ENCODE data around the gene TLR6.
"Not testable (repeated sequence)": the region's sequence is repeated elsewhere in the genome, so short reads cannot be mapped to it uniquely, and the experiment has no call there.

Gene TLR6

DNA sequence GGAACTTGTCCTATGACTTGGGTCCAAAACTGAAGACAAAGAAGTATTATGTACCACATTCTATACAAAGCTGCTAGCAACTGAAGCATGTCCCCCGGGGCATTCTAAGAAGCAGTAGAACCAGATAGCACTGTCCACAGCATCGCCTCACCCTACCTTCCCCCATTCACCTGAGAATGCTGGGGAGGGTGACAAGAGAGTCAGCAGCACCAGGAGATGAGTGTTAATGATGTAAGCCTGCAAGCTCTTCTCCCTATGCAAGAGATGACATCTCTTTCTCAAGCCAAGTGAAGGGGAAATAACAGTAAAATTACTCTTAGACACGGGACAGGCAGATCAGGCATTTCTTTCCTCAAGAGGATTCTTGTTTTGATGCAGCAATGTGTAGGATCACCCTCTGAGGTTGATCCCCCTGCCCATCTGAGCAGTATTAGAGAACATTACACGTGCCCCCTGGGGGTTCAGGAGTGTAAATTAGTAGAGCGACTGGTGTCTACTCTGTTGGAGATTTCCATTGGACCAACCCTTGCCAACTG lies 38.1 kb downstream of the TLR6 start:
- no peak for DNase-seq

DNA sequence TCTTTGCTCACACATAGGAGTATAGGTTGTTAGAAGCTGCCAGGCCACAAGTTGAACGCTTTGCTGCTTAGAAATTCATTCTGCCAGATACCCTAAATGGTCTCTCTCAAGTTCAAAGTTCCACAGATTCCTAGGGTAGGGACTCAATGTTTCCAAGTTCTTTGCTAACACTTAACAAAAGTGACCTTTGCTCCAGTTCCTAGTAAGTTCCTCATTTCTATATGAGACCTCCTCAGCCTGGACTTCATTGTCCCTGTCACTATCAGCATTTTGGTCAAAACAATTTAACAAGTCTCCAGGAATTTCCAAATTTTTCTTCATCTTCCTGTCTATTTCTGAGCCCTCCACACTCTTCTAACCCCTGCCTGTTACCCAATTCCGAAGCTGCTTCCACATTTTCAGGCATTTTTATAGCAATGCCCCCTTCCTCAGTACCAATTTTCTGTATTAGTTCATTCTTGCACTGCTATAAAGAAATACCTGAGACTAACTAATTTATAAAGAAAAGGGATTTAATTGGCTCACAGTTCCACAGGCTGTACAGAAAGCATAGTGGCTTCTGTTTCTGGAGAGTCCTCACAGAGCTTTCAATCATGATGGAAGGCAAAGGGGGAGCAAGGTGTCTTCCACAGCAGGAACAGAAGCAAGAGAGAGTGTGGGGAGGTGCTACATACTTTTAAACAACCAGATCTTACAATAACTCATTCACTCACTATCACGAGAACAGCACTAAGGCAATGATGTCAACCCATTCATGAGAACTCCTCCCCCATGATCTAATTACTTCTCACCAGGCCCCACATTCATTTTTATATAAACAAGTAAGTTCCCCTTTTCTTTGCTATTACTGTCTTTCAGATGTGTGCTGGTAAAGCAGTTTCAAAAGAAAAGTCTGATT lies 40.5 kb downstream of the TLR6 start:
- DNase-seq, result no peak

DNA sequence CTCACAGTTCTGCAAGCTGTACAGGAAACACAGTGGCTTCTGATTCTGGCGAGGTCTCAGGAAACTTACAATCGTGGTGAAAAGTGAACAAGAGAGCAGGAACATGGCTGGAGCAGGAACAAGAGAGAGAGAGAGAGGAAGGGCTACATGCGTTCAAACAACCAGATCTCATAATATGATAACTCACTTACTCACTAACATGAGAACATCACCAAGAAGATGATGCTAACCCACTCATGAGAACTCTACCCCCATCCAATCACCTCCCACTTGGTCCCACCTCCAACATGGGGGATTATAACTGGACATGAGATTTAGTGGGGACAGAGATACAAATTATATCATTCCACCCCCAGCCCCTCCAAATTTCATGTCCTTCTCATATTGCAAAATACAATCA lies 42.2 kb downstream of the TLR6 start:
- DNase-seq, result no peak

DNA sequence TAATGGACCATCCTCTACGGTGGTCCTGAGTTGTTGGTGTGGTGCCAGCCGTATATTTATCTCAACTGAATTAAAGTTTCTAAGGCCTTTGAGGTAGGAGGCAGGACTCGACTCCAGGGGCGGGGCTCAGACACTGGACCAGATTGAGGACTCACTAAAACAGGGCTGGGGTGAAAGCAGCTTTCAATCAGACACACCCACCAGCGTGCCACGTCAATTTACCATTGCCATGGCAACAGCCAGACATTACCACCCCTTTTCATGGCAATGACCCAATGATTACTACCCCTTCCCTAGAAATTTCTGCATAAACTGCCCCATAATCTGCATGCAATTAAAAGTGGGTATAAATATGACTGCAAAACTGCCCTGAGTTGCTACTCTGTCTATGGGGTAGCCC lies 45.3 kb downstream of the TLR6 start:
- no peak for DNase-seq

DNA sequence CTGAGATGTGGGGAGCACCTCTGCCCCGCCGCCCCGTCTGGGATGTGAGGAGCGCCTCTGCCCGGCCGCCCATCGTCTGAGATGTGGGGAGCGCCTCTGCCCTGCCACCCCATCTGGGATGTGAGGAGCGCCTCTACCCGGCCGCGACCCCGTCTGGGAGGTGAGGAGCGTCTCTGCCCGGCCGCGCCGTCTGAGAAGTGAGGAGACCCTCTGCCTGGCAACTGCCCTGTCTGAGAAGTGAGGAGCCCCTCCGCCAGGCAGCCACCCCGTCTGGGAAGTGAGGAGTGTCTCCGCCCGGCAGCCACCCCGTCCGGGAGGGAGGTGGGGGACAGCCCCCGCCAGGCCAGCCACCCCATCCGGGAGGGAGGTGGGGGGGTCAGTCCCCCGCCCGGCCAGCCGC lies 49.2 kb downstream of the TLR6 start:
- not testable (repeated sequence) for DNase-seq

DNA sequence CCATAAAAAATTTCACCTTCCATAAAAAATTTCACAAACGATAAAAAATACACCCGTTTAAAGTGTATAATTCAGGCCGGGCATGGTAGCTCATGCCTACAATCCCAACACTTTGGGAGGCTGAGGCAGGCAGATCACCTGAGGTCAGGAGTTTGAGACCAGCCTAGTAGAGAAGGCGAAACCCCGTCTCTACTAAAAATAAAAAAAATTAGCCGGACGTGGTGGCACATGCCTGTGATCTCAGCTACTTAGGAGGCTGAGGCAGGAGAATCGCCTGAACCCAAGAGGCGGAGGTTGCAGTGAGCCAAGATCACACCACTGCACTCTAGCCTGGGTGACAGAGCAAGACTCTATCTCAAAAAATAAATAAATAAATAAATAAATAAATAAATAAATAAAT lies 50.4 kb downstream of the TLR6 start:
- not testable (repeated sequence) for DNase-seq

DNA sequence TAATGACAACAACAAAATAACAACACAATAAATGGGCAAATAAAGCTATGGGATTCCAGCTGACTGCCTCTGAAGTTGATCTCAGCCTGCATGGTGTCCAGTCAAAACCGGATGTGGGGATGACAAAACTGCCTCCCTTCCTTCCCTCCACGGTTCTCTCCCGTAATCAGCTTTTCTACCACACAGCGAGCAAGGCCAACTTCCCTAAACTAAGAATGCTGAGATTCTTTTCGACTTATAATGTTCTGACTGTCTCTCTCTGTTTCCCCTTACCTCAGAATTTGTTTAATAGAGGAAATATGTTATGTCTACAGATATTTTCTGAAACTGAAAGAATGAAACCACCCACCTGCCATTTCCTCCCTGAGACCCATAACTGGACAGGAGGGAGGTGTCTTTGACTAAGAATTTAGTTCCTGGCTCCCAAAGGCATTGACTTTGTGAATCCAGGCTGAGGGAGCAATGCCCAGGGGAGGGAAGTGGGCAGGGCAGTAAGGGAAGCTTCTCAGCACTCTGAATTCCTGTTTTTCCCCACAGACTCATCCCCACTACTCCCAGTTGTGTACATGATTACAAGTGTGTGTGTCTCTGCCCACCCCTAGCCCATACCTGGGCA lies 51.0 kb downstream of the TLR6 start:
- DNase-seq, result no peak

DNA sequence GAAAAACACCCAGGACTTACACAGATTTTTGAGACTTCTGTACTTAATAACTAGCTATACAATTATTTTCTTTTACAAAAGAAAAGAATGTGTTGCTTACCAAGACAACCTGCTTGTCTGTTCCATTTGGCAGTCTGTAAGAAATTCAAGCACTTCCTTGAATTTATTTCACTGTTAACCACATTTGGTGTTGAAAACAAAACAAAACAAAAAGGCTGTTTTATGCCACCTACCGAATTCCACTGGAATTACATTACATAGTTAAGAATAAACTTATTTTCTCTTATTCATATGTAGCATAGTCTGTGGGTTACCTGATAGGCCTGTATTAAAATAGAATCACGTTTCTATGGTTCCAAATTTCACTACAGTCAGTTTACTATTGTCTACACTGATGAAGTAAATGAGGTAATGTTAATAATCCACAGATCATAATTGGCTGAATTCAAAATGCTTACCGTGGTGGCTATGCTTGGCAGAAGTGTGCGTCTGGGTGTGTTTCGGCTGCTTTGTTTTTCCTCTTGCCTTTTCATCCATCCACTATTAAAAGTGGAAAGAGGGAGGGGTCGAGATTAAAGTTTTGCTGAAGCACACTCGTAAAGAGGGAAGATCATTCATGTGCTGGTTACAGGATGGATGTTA lies 51.8 kb downstream of the TLR6 start, which contains the start of gene TLR1:
Gene TLR1, minus strand, starts transcription at position 138 of the 642 bp plus-strand sequence. CDS start 5,960 bp downstream, outside the sequence.
- DNase-seq, result no peak

DNA sequence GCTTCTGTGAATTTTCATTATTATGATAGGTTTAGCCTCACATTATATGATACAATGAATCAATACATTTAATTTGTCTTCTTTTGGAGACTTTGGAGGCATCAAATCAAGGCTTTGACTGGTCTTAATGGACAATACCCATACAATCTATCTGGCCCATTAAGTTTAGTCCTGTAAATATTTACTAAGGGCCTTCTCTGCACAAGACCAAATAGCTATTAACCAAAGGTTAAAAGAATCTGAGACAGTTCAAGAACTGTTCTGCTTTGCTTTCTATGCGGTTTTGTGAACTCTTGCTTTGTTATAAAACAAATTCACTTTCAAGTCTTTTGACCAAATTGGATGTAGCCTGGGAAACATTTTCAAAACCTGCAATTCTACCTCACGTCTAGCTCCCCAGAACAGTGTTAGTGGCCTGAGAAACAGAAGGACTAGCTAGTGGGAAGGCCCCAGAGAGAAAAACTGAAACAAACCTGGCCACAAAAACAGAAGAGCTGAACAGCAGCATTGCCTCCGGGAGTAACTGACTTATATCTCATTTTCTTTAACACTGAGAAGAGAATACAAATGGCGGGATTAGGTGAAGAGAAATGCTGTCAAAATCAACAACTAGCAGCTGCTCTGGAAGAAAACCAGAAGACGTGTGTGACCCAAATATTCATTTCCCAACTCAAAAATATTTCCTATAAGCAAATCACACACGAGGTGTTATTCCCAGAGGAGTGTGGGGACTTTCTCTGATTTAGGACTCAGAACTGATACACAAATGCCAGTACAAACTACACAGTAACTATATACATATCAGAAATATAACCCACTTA lies 52.6 kb downstream of the TLR6 start:
- peak in 1 of 2 experiments; percentile 23 for DNase-seq

DNA sequence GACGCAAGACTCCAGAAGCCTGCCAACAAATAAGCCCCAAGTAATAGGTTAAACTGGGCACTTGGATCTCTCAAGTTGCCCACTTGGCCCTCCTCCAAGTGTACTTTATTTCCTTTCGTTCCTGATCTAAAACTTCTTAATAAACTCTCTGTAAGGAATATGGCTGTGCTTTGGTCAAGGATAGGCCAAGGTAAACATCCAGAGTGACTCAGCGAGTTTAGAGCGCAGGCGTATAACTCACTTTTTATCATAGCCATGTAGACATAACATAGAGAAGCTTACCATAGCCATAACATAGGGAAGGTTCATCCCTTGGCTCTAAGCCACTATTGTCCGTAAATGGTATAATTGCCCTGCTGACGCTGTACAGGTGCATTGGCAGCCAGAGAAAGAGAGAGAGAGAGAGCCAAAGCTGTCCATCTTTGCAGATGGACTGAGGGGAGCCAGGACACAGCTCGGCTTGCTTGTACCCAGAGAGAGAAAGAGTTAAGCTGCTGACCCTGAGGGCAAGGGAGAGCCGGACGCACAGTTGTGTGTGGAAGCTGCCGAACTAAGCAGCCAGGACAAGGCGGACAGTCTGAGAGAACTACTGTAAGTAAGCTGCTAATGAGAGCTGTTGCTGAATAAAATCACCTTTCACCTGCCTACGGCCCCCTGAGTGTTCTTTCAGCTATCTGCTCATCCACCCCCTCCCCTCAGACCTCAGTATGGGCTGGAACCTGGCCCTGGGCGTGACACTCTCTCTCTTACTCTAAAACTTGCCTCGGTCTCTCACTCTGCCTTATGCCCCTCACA lies 53.9 kb downstream of the TLR6 start:
- DNase-seq, result no peak

DNA sequence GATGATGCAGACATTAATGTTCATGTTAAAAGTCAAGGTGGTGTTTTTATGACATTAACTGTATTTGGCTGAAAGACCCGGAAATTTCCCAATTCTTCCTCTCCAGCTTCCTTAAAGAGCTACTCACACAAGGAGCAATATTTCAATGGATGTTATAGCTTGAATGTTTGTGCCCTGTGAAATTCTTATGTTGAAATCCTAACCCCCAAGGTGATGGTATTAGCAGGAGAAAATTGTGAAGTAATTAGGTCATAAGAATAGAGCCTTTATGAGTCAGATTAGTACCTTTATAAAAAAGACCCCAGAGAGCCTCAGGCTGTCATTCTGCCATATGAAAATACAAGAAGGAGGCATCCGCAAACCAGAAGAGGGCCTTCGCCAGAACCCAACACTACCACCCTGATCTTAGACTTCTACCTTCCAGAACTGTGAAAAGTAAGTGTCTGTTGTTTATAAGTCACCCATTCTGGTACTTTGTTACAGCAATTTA lies 55.6 kb downstream of the TLR6 start:
- DNase-seq, result no peak

DNA sequence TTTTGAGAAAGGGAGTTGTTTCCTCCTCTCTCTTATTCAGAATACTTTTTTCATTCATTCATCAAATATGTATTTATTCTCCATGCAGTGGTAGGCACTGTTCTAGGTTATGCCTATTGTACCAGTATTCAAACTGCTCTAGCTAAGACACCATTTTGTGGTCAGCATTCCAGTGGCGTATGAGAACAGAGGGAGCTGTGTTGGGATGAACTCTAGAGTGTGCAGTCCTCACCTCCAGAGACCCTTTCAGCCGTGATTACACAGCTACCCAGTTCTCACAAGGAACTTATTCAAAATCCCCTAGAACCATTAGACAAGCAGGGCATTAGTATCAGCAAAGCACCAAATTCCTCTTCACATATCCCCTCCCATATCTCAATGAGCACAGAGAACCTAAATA lies 56.3 kb downstream of the TLR6 start:
- no peak for DNase-seq

DNA sequence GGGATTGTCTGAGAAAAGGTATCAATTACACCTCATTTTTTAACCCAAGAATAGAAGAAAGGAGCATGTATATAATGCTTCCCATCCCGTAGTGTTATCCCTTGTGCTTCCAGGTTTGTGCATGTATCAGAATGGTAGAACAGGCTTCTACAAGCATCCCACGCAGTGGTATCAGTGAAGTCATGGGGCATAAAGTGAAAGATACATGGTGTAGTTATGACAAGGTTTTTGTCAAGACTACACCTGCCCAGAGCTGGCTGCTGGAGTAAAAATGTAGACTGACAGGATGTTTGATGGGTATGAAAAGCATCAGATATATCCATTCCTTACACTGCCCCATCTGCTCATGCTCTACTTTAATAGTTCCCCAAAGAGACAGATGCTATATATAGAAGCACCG lies 61.5 kb downstream of the TLR6 start:
- no peak for DNase-seq

DNA sequence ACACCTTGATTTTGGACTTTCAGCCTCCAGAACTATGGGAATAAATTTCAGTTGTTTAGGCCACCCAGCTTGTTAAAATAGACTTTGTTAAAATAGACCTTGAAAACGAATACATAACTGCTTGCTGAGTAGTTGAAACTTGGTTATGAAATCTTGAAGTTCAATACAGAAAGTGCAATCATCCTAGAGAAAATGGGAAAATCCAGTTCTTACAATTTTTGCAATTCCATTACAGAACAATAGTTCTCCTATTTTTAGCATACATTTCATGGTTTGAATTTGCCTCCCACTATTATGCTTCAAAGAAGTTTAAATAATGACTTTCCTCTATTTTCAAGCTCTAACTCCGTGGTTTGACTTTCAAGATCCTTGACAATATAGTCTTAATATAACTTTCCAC lies 62.6 kb downstream of the TLR6 start:
- no peak for DNase-seq

DNA sequence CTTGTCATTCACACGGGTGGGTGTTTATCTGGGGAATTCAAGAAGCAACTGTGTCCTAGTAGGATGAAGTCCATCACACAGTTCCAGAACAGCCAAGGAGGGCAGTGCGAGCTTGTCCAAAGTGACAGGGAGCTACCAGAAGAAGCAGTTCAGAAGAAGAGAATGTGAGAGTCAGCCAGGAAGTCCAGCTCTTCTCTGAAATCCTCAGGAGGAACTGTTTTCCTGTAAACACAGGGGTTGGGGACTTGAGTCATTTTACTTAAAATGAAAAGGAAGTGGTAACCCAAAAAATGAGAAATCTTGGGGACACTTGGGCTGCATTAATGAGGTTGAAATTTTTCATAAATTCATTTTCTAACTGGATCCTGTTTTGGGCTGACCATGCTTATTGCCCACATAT lies 65.6 kb downstream of the TLR6 start:
- DNase-seq, result no peak

DNA sequence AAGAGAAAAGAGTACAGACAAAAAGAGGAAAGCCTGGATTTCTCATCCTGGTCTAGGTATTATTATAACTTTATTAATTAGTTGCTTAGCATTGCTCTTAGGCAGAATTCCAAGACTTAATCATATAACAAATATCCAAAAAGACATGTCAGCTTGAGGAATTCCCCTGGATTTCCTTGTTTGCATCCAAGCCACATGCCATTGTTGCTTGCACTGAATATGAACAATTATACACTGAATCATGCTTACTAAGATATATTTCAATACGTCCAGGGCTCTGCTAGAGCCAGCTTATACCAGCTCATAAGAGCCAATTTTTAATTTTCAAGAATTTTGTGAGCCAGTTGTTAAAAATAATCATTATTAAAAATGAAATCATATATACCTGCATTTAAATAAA lies 68.3 kb downstream of the TLR6 start:
- no peak for DNase-seq

DNA sequence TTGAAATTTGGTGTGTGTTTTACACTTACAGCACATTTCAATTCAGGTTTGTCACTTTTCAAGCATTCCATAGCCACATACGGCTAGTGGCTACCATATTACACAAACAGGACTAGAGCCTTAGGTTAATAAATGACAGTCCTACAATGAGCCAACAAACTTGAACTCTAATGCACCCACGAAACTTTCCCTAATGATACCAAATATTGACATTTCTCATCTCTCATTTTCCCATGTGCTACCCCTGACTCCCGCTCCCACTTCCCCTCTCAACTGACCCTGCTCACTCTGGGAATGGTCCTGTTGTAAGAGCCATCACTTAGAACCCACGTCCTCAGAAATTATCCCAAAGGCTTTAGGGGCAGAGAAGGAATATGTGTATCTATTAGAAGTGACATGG lies 68.9 kb downstream of the TLR6 start:
- DNase-seq, result no peak

DNA sequence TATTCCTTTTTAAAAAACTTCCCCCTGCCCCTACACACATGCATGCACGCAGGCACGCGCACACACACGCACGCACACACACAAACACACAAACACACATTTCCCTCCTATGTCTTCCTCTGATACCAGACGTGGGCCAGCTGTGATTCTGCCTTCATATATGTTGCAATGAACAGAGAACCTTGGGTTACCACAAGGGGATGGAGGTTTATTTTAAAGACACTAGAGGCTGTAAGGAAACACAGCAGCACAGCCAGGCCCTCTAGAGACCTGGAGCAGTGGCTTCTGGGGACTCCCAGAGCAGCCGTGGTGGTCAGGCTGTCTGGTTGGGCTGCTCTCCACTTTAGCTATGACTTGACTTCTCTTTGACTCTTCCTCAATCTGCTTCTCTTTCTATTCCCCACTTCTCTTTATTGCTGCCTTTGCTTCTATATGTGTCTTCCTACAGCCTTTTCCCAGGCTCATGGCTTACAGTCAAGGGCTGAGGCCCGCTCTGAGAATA lies 70.7 kb downstream of the TLR6 start:
- no peak for DNase-seq

DNA sequence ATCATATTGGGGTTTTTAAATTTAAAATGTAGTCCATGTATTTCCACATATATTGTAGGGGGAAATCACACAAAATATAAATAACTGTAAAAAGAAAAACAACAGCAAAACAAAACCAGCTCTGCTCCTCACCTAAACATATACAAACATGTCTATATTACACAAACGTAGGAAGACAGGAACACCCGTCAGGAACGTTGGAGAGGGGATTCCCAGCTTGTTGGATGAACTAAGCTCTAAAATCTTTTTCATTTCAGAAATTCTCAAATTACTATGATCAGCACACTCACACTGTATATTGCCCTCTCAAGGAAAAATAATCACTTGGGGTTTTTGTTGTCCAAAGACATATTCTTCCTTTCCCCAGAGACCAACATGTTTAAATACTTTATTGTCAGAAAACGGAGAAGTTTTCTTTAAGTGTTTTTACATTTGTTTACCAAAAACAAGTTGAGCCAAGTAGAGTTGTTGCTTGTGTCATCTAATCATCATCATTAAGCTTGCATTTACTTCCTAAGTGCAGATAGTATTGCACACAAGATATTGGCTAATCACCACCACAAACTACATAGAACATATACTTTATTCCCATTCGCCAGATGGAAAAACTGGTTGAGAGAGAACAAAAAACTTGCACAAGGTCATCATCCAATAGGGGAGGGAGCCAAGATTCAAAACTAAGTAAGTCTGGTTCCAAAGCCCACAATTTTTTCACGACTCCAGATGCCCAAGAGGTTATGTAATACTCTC lies 71.4 kb downstream of the TLR6 start:
- DNase-seq, result no peak

DNA sequence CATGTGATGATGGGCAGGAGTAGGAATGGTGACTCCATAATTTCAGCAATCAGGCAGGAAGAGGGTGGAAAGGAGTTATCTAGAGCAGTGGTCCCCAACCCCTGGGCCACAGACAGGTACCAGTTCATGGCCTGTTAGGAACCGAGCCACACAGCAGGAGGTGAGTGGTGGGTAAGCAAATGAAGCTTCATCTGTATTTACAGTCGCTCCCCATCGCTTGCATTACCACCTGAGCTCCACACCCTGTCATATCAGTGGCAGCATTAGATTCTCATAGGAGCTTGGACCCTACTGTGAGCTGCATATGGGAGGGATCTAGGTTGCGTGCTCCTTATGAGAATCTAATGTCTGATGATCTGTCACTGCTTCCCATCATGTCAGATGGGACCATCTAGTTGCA lies 72.5 kb downstream of the TLR6 start:
- DNase-seq, result no peak

DNA sequence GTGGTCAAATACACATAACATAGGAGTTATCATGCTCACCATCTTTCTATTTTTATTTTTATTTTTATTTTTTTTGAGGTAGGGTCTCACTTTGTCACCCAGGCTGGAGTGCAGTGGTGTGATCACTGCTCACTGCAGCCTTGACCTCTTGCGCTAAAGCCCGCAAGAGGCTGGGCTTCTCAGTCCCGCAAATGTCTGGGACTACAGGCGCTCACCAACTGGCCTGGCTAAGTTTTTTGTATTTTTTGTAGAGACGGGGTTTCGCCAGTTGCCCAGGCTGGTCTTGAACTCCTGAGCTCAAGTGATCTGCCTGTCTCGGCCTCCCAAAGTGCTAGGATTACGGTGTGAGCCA lies 73.5 kb downstream of the TLR6 start:
- no peak for DNase-seq

Measured in stimulated activated CD4-positive, alpha-beta T cell treated with anti-CD3 and anti-CD28 coated beads, Interleukin-4, amount 100 ng/mL, for 4 hours (primary cell).